AG09309 (cell line): ENCODE data around the gene TMEM164.

Source experiments
- DNase-seq: peaks from one replicate; pipeline ENCODE4 v3.0.0-alpha.2; 2010; ENCODE audit warnings: low read depth
- H3K4me3 ChIP-seq: 2 replicates; pipeline ENCODE4 v1.5.1; 2011; ENCODE audit warnings: mild to moderate bottlenecking, low read depth, low read length, moderate library complexity; ENCODE audit not compliant: control insufficient read depth
- TF ChIP-seq, protein P1 (sequence below): IDR thresholded peaks from 2 replicates; pipeline ENCODE4 v1.5.1; 2011; ENCODE audit warnings: mild to moderate bottlenecking, low read depth, low read length, inconsistent platforms; ENCODE audit not compliant: insufficient read depth, control insufficient read depth; ENCODE audit errors: missing control alignments

Gene TMEM164

DNA sequence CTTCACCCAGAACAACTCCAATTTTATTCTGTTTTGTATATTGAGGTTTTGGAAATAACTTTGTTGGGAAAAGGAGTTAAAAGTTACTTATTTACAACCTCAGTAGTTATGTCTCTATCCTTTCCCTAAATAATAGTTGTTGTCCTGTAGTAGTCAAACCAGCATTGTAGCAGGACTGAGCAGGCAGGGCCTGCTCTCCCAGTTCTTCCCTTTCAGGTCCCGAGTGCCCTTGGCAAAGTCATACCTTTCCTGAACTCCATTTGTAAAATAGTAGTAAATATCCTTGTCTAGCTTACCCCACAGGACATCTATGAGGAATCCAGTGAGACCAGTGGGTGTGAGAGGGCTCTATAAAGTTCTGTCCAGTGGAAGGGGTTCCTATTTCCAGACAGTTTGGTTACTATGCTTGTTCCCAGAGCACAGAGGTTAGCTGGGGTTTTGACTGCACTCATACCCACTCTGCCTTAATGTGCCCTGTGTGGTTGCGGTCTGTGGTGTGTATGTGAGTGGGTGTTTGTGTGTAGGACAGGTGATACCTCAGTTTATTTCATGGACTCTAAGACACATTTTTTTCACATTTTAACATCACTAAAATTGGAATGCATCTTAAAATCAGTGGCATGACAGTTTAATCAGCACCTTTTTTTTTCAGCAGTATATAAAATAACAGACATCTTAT, 178.7 kb downstream of the TMEM164 start:
- TF ChIP-seq, protein P1, sequence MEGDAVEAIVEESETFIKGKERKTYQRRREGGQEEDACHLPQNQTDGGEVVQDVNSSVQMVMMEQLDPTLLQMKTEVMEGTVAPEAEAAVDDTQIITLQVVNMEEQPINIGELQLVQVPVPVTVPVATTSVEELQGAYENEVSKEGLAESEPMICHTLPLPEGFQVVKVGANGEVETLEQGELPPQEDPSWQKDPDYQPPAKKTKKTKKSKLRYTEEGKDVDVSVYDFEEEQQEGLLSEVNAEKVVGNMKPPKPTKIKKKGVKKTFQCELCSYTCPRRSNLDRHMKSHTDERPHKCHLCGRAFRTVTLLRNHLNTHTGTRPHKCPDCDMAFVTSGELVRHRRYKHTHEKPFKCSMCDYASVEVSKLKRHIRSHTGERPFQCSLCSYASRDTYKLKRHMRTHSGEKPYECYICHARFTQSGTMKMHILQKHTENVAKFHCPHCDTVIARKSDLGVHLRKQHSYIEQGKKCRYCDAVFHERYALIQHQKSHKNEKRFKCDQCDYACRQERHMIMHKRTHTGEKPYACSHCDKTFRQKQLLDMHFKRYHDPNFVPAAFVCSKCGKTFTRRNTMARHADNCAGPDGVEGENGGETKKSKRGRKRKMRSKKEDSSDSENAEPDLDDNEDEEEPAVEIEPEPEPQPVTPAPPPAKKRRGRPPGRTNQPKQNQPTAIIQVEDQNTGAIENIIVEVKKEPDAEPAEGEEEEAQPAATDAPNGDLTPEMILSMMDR, result no peak
- no peak overlapping the region for H3K4me3 ChIP-seq
- DNase-seq, result no peak

DNA sequence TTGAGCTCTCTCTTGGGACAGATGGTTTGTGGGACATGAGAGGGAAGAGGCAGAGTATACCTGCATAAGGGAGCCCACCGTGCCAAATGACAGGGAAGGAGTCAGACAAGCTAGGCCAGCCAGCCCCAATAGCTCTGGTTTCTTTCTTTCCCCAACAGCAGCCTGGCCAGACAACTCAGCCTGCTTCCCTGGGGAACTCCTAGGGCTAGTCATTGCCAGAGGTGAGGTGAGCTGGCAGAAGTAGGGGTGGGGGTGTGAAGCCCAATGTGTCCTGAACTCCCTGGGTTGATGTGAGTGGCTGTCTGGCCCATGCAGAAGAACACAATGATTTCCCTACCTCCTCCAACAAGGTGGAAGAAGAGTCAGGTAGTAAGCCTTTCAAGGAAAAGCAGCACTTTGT, 179.4 kb downstream of the TMEM164 start:
- H3K4me3 ChIP-seq, result no peak overlapping the region
- TF ChIP-seq, protein P1, result no peak
- DNase-seq, result no peak

DNA sequence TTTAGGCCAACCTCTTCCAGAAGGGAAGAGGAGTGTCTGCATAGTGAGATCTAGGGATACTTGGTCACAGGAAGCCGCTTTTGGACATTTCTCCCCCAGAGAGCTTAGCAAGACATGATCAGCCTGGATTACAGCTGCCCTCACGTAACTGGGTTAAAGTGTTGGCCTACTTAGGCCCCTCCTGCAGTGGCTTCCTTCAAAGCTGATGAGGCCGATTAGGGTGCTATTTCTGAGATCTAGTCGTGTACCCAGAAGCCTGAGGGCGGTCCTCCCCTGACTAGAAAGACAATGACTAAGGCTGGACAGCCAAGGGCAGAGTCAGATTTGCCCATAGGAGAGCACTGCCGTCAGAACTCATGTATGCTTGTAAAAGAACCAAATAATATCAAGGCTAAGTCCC, 180.0 kb downstream of the TMEM164 start:
- H3K4me3 ChIP-seq, result no peak overlapping the region
- DNase-seq, result no peak
- TF ChIP-seq, protein P1, result no peak

DNA sequence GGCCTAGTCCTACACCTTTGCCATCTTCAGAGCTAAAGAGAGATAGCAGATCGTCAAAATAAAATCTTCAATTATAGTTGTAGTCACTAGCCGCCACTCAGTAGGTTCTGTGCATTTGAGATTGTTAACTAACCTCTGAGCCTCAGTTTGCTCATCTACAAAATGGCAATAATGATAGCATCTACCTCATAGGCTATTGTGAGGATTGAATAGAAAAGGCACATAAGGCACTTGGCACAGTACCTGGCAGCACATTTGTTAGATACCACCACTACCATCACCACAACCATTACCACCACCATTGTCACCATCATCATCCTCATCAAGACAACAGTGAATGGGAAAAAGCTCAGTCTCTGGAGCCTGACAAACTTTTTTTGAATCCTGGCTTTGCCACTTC, 180.4 kb downstream of the TMEM164 start:
- no peak for DNase-seq
- TF ChIP-seq, protein P1, result no peak
- no peak overlapping the region for H3K4me3 ChIP-seq

DNA sequence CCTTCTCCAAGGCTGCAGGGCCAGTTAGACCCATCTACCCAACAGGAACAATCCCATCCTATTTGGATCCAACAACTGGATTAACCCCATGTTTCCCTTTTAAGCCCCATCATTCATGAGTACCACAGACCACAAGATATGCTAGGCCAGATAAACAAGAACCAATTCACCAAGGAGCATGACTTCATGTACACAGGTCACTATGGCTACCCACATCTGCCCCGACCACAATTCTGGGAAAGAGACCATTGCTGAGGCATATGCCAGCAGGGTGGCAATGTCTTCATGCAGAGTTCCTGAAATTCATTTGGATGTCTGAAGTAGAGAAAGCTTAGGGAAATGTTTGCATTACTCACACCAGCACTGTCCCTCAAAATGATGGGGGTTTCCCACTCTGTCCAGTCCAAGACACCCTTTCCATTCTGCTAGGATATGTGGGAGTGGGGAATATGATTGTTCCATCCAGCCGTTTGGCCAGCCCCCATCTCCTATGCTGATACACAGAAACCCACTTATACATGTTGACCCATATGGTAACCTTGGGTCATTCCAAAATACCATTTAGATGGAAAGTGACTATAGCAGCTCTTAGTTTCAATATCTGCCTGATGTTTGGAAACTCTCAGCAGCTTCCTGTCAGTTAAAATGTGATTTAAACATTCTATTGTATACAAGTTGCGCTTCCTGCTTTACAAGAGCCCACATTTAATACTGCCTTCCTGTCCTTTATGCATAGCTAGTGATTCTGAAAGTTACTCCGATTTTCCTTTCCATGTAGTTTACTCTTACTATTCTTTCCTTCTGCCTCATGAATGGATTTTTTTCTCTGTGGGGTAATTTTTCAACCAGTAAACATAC, 186.0 kb downstream of the TMEM164 start:
- TF ChIP-seq, protein P1, result no peak
- H3K4me3 ChIP-seq, result no peak overlapping the region
- DNase-seq, result no peak

DNA sequence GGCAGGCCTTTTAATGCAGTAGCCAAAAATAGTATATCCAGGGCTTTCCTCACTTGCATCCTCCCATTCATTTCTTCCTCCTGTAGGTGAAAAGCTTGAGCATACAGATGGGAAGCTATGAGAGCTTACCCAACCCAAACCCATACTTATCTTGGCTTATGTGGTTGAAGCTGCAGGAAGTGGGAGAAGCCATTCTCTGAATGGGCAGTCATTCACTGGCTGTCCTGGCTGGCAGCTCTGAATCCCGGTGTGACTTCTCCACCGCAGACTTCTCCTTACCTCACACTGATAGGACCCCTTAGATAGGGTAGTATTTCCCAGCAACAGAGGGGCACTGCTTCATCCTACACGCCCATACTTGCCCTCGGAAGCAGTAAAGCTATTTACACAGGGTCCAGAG, 189.6 kb downstream of the TMEM164 start:
- TF ChIP-seq, protein P1, result no peak
- no peak for DNase-seq

More for the DNA sequence above, 189.6 kb downstream of the TMEM164 start:
- no peak overlapping the region for H3K4me3 ChIP-seq
